H1 (cell line): ENCODE results near the gene GAS7. TPM values are rescaled to one million over a fixed set of nuclear protein-coding genes. Genes with fewer than 3 reads are reported as not detected.

Experiments used
- CTCF ChIA-PET: fragments of 300-600 bp; sonication (Branson Sonifier 250); formaldehyde crosslinking; loops from one replicate; lab custom pipeline; 2021; ENCODE audit not compliant: partially characterized antibody; lab: Charles Lee
- POLR2A ChIA-PET: fragments of 300-600 bp; sonication (Branson Sonifier 250); formaldehyde crosslinking; loops from one replicate; lab custom pipeline; 2021; ENCODE audit warnings: inconsistent platforms; ENCODE audit not compliant: partially characterized antibody; lab: Charles Lee
- DNase-seq, 2 experiments: peaks; one replicate each; pipeline versions ENCODE4 v3.0.0 to v3.0.0-alpha.2; 2010 to 2022; ENCODE audit warnings: low spot score in 2 of 2, low read depth in 1 of 2, mixed read lengths in 1 of 2
- FAIRE-seq: peaks from 2 replicates; lab custom pipeline; 2011; peaks lifted over from hg19 to GRCh38; lab: Jason Lieb, UNC
- H2AFZ ChIP-seq: 2 replicates; pipeline ENCODE4 v1.8.1; 2012; ENCODE audit warnings: low read length, inconsistent platforms
- H2AK5ac ChIP-seq: 2 replicates; pipeline ENCODE4 v1.6.1; 2013; ENCODE audit warnings: low read depth, low read length
- H2BK120ac ChIP-seq: replicated peaks from 2 replicates; pipeline ENCODE3; 2013; ENCODE audit warnings: low read depth, low read length, inconsistent platforms
- H2BK12ac ChIP-seq: 2 replicates; pipeline ENCODE4 v1.6.1; 2013; ENCODE audit warnings: low read depth, low read length
- H2BK15ac ChIP-seq: 2 replicates; pipeline ENCODE4 v1.6.1; 2013; ENCODE audit warnings: low read length
- H2BK20ac ChIP-seq: 2 replicates; pipeline ENCODE4 v1.6.1; 2013; ENCODE audit warnings: low read length
- H2BK5ac ChIP-seq: 2 replicates; pipeline ENCODE4 v1.6.1; 2013; ENCODE audit warnings: low read depth, low read length
- H3K14ac ChIP-seq: 2 replicates; pipeline ENCODE4 v1.6.1; 2013; ENCODE audit warnings: inconsistent platforms; ENCODE audit not compliant: insufficient read length
- H3K18ac ChIP-seq: 2 replicates; pipeline ENCODE4 v1.6.1; 2013; ENCODE audit warnings: low read length; ENCODE audit errors: extremely low read depth
- H3K23ac ChIP-seq: 2 replicates; pipeline ENCODE4 v1.6.1; 2013; ENCODE audit warnings: inconsistent platforms; ENCODE audit not compliant: insufficient read length
- H3K23me2 ChIP-seq: 2 replicates; pipeline ENCODE4 v1.6.1; 2013; ENCODE audit warnings: low read depth, low read length
- H3K27ac ChIP-seq: 2 replicates; pipeline ENCODE4 v1.6.1; 2011; ENCODE audit warnings: low read depth, low read length, inconsistent platforms
- H3K27me3 ChIP-seq, 4 experiments: replicated peaks in 1 of 4; 1 replicate in 1 of 4; 2 replicates in 3 of 4; pipeline versions ENCODE4 v1.6.1 to v1.8.1; 2011 to 2013; ENCODE audit warnings: low read length in 3 of 4, mild to moderate bottlenecking in 3 of 4, inconsistent platforms in 2 of 4, mixed read lengths in 2 of 4, moderate library complexity in 1 of 4; ENCODE audit not compliant: control insufficient read depth in 3 of 4, insufficient read depth in 3 of 4; ENCODE audit errors: extremely low read depth in 1 of 4
- H3K36me3 ChIP-seq, 4 experiments: 2 replicates each; pipeline versions ENCODE4 v1.6.1 to v1.8.1; 2011 to 2013; ENCODE audit warnings: mild to moderate bottlenecking in 4 of 4, low read length in 3 of 4, moderate library complexity in 2 of 4, control low read depth in 1 of 4, inconsistent platforms in 1 of 4; ENCODE audit not compliant: insufficient read depth in 4 of 4, control insufficient read depth in 2 of 4
- H3K4ac ChIP-seq: replicated peaks from 2 replicates; pipeline ENCODE3; 2013; ENCODE audit warnings: low read length, low read depth, mixed read lengths, inconsistent platforms; ENCODE audit not compliant: insufficient read length
- H3K4me1 ChIP-seq, 4 experiments: replicated peaks in 1 of 4; 1 replicate in 1 of 4; 2 replicates in 3 of 4; pipeline versions ENCODE4 v1.6.1 to v1.8.1; 2011 to 2013; ENCODE audit warnings: low read length in 3 of 4, inconsistent platforms in 2 of 4, mixed read lengths in 1 of 4; ENCODE audit not compliant: insufficient read depth in 4 of 4, control insufficient read depth in 3 of 4
- H3K4me2 ChIP-seq, 2 experiments: 2 replicates each; pipeline versions ENCODE4 v1.6.1 to v1.8.1; 2011 to 2013; ENCODE audit warnings: low read depth in 2 of 2, low read length in 2 of 2, control low read depth in 1 of 2, inconsistent platforms in 1 of 2, mild to moderate bottlenecking in 1 of 2; ENCODE audit not compliant: insufficient read depth in 1 of 2
- H3K4me3 ChIP-seq, 4 experiments: fragments of 200-600, 300-600 bp in 1 of 4; sonication (generic), shearing (Covaris generic), sonication (Bioruptor Twin) in 1 of 4; 2 replicates each; pipeline versions ENCODE4 v1.5.1 to v1.8.1; 2011 to 2016; ENCODE audit warnings: low read length in 4 of 4, low read depth in 3 of 4, control low read depth in 2 of 4, inconsistent platforms in 2 of 4, mild to moderate bottlenecking in 2 of 4, mixed read lengths in 1 of 4, moderate library complexity in 1 of 4; ENCODE audit not compliant: insufficient read depth in 2 of 4; ENCODE audit errors: extremely low read depth in 1 of 4
- H3K56ac ChIP-seq: replicated peaks from 2 replicates; pipeline ENCODE3; 2013; ENCODE audit warnings: low read depth, mild to moderate bottlenecking, mixed read lengths, low read length, inconsistent platforms; ENCODE audit not compliant: insufficient read length
- H3K79me1 ChIP-seq: 2 replicates; pipeline ENCODE4 v1.6.1; 2013; ENCODE audit warnings: low read depth, low read length, control low read depth
- H3K79me2 ChIP-seq, 2 experiments: 2 replicates each; pipeline versions ENCODE4 v1.6.1 to v1.8.1; 2012 to 2013; ENCODE audit warnings: low read length in 2 of 2, mild to moderate bottlenecking in 2 of 2, inconsistent platforms in 1 of 2; ENCODE audit not compliant: insufficient read depth in 2 of 2, control insufficient read depth in 1 of 2
- H3K9ac ChIP-seq, 4 experiments: replicated peaks in 1 of 4; 1 replicate in 1 of 4; 2 replicates in 3 of 4; pipeline versions ENCODE4 v1.6.1 to v1.8.1; 2011 to 2013; ENCODE audit warnings: low read depth in 3 of 4, low read length in 3 of 4, control low read depth in 2 of 4, mild to moderate bottlenecking in 2 of 4, moderate library complexity in 2 of 4, inconsistent platforms in 1 of 4; ENCODE audit errors: extremely low read depth in 1 of 4
- H3K9me3 ChIP-seq, 2 experiments: 2 replicates each; pipeline versions ENCODE4 v1.6.1 to v1.8.1; 2012 to 2013; ENCODE audit warnings: mild to moderate bottlenecking in 2 of 2, moderate library complexity in 2 of 2, control low read depth in 1 of 2, inconsistent platforms in 1 of 2, low read depth in 1 of 2, low read length in 1 of 2, mixed read lengths in 1 of 2; ENCODE audit not compliant: insufficient read depth in 2 of 2
- H4K20me1 ChIP-seq, 2 experiments: replicated peaks in 1 of 2; 2 replicates each; pipeline versions ENCODE3 to v1.8.1; 2011 to 2013; ENCODE audit warnings: inconsistent platforms in 2 of 2, low read length in 2 of 2, mild to moderate bottlenecking in 1 of 2; ENCODE audit not compliant: insufficient read depth in 2 of 2, control insufficient read depth in 1 of 2
- H4K5ac ChIP-seq: 2 replicates; pipeline ENCODE4 v1.6.1; 2013; ENCODE audit warnings: low read length, low read depth, mixed read lengths, inconsistent platforms; ENCODE audit not compliant: insufficient read length
- H4K8ac ChIP-seq: 2 replicates; pipeline ENCODE4 v1.8.0; 2013; ENCODE audit warnings: mild to moderate bottlenecking, moderate library complexity, low read length, inconsistent platforms; ENCODE audit not compliant: insufficient read depth; ENCODE audit errors: extremely low read depth
- H4K91ac ChIP-seq: replicated peaks from 2 replicates; pipeline ENCODE3; 2013; ENCODE audit warnings: low read length, mixed read lengths, inconsistent platforms; ENCODE audit not compliant: insufficient read length
- EP300 ChIP-seq, 2 experiments: IDR thresholded peaks; 1 replicate in 1 of 2; 2 replicates in 1 of 2; pipeline ENCODE4 v1.6.1; 2011 to 2012; ENCODE audit warnings: low read depth in 2 of 2, low read length in 2 of 2, mild to moderate bottlenecking in 2 of 2, borderline replicate concordance in 1 of 2, inconsistent platforms in 1 of 2, moderate library complexity in 1 of 2
- JUN ChIP-seq: IDR thresholded peaks from 2 replicates; pipeline ENCODE4 v1.6.1; 2011; ENCODE audit warnings: low read depth, mild to moderate bottlenecking, improper control_type of control experiment, low read length
- RNF2 ChIP-seq: fragments of 200-900, 300-1000 bp; sonication (generic); IDR thresholded peaks from 2 replicates; pipeline ENCODE4 v1.7.1; 2016; ENCODE audit warnings: borderline replicate concordance, low read depth, mild to moderate bottlenecking, antibody characterized with exemption, low read length; ENCODE audit not compliant: poor library complexity, severe bottlenecking; ENCODE audit errors: missing control alignments
- SUZ12 ChIP-seq: fragments of 200-600 bp; sonication (generic); IDR thresholded peaks from 2 replicates; pipeline ENCODE4 v1.6.1; 2012; ENCODE audit warnings: mild to moderate bottlenecking, inconsistent platforms, low read length, moderate library complexity, mixed read lengths
- TAF7 ChIP-seq: optimal IDR thresholded peaks from 2 replicates; pipeline ENCODE3; 2011; ENCODE audit warnings: low read depth, mild to moderate bottlenecking, inconsistent platforms, low read length, moderate library complexity, borderline replicate concordance
- WGBS, 2 experiments: shearing (Covaris generic) in 1 of 2; methylation state at CpG; one replicate each; pipeline versions ENCODE4 v1.1.6 to v1.1.7; 2013 to 2015; ENCODE audit warnings: low lambda C conversion rate in 2 of 2, mixed read lengths in 2 of 2, inconsistent platforms in 1 of 2, low coverage in 1 of 2, missing lambda C conversion rate in 1 of 2; ENCODE audit not compliant: insufficient replicate concordance in 2 of 2, insufficient coverage in 1 of 2, insufficient read length in 1 of 2; ENCODE audit errors: extremely low coverage in 1 of 2, missing lambda C conversion rate in 1 of 2; 5-methylcytosine and 5-hydroxymethylcytosine counted together
- polyA plus RNA-seq, 7 experiments: library from polyadenylated mRNA; depleted of rRNA in 3 of 7; stranded (reverse) in 5 of 7; unstranded in 2 of 7; fragments of >200 nt in 5 of 7; fragments of 200-250 nt in 2 of 7; gene quantifications; 1 replicate in 5 of 7; 2 replicates in 1 of 7; 4 replicates in 1 of 7; pipeline versions ENCODE4 v1.2.1 to v1.2.3, GENCODE V29; 2011 to 2013; ENCODE audit warnings: missing spikeins in 2 of 7, mixed read lengths in 2 of 7
- total RNA-seq: library from RNA; stranded (reverse); fragmentation: NEBNext Ultra II Directional; extraction: Animal tissue kit (Norgen Biotek cat#: 25700); gene quantifications from 2 replicates; pipeline ENCODE4 v1.2.1, GENCODE V29; 2021

GAS7 gene
- total and polyA plus RNA-seq, 2 of the 8 experiments (the other 6 are each of a cell fraction or from before 2014, with no cell fraction given), result 5.0 to 14.5 TPM

- Histone ChIP-seq H3K56ac (no peak overlapping the region), H3K4me2 (no peak overlapping the region), H2AFZ (no peak overlapping the region), H3K14ac (no peak overlapping the region), H3K79me2 (no peaks in the 10 kb centered on the region), H2BK15ac (no peak overlapping the region), H3K79me1 (no peaks in the 10 kb centered on the region), H3K18ac (no peak overlapping the region), H2BK12ac (no peak overlapping the region), H4K20me1 (peaks cover 0 to 1% of the 10 kb centered on the region in 2 experiments), H3K23me2 (no peaks in the 10 kb centered on the region), H4K5ac (no peak overlapping the region), H3K9me3 (no peaks in the 10 kb centered on the region; a peak in 1 of 4 replicates), H3K9ac (no peak overlapping the region), H3K27ac (no peak overlapping the region), H4K8ac (no peak overlapping the region), H3K4me1 (no peaks in the 10 kb centered on the region; a peak in 1 of 7 replicates), H3K4me3 (no peak overlapping the region), H2AK5ac (no peak overlapping the region), H3K23ac (no peak overlapping the region), H3K27me3 (no peaks in the 10 kb centered on the region), H2BK120ac (no peak overlapping the region), H2BK20ac (no peak overlapping the region), H3K4ac (no peak overlapping the region), H4K91ac (no peak overlapping the region), H2BK5ac (no peak overlapping the region), H3K36me3 (no peaks in the 10 kb centered on the region)
- CTCF ChIA-PET, result interaction anchor here (1.1 to 1.3 kb wide), 3 partner anchors 17 to 611 kb away, joined by 3 read pairs; no protein-coding TSS in a partner anchor
- FAIRE-seq (no peak), DNase-seq (no peak)
- 92% methylated on average over 7 of the region's 7 CpGs; no CpG with 5 or more reads in 1 of the 2 experiments for WGBS, 2 experiments
- TF ChIP-seq EP300 (IDR thresholded peaks at IDR 0.05; ENCODE audit: borderline replicate concordance in 1 of 2, low read depth in 2 of 2, low read length in 2 of 2) (no peak), TAF7 (no peak), RNF2 (no peak), JUN (no peak), SUZ12 (no peak)
- POLR2A ChIA-PET, result no interaction called here
Observed at GRCh38 chr17:10003705-10004104, 194.7 kb downstream of the GAS7 start.
